Astrocyte of the cerebellum (primary cell): ENCODE measurements around the gene OCSTAMP.

Source experiments
- DNase-seq: peaks from one replicate; pipeline ENCODE4 v3.0.0-alpha.2; 2011; ENCODE audit warnings: low read depth
- H3K4me3 ChIP-seq: 2 replicates; pipeline ENCODE4 v1.5.1; 2011; ENCODE audit warnings: mild to moderate bottlenecking, low read depth, low read length, moderate library complexity
- in situ Hi-C: cut with HindIII; loops from 2 replicates; pipeline ENCODE4 v1.10.0; 2017; ENCODE audit warnings: low sequenced_read_pairs
- TF ChIP-seq, protein P1 (sequence below): IDR thresholded peaks from 2 replicates; pipeline ENCODE4 v1.5.1; 2012; ENCODE audit warnings: low read length, low read depth, moderate library complexity, mild to moderate bottlenecking; ENCODE audit errors: missing control alignments

The OCSTAMP gene

DNA sequence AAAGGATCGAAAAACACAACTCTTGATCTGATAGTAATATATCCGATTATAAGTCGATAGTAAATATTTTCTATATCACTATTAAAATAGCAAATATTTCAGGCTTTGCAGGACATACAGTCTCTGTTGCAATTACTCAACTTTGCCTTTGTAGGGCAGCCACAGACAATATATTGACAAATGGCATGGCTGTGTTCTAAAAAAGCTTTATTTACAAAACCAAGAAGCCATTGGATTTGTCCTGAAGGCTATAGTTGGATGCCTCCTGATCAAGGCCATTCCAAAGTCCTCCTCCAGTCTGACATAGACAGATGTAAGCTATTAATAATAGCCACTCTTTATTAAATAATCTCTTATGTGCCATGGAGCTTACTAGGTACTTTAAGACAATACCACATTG lies 5.9 kb downstream of the OCSTAMP start:
- TF ChIP-seq, protein P1, sequence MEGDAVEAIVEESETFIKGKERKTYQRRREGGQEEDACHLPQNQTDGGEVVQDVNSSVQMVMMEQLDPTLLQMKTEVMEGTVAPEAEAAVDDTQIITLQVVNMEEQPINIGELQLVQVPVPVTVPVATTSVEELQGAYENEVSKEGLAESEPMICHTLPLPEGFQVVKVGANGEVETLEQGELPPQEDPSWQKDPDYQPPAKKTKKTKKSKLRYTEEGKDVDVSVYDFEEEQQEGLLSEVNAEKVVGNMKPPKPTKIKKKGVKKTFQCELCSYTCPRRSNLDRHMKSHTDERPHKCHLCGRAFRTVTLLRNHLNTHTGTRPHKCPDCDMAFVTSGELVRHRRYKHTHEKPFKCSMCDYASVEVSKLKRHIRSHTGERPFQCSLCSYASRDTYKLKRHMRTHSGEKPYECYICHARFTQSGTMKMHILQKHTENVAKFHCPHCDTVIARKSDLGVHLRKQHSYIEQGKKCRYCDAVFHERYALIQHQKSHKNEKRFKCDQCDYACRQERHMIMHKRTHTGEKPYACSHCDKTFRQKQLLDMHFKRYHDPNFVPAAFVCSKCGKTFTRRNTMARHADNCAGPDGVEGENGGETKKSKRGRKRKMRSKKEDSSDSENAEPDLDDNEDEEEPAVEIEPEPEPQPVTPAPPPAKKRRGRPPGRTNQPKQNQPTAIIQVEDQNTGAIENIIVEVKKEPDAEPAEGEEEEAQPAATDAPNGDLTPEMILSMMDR = no peak
- no peak overlapping the region for H3K4me3 ChIP-seq
- DNase-seq = no peak
- in situ Hi-C loops = no loop called here

DNA sequence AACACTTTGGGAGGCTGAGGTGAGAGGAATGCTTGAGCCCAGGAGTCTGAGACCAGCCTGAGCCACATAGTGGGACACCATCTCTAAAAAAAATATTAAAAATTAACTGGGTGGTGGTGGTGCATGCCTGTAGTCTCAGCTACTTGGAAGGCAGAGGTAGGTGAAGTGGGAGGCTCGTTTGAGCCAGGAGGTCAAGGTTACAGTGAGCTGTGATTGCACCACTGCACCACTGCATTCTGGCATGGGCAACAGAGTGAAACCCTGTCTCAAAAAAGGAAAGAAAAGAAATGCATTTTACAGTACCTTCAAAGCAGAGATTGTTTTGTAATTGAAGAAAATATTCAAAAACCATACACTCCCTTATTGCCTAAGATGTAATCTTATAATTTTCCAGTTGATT lies 6.5 kb downstream of the OCSTAMP start:
- H3K4me3 ChIP-seq = no peak overlapping the region
- in situ Hi-C loops = no loop called here
- TF ChIP-seq, protein P1 = no peak
- no peak for DNase-seq

DNA sequence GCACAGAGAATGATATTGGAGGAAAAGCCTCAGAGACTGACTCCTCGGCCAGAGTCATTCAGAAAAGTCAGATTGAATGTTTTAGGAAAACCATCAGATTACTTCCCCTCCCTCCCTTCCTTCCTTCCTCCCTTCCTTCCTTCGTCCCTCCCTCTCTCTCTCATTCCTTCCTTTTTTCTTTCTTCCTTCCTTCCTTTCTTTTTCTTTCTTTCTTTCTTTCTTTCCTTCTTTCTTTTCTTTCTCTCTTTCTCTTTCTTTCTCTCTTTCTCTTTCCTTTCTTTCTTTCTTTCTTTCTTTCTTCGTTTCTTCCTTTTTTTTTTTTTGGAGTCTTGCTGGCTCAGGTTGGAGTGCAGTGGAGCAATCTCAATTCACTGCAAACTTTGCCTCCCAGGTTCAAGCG lies 7.4 kb downstream of the OCSTAMP start:
- in situ Hi-C loops = no loop called here
- no peak for DNase-seq
- H3K4me3 ChIP-seq = no peak overlapping the region
- TF ChIP-seq, protein P1 = no peak

DNA sequence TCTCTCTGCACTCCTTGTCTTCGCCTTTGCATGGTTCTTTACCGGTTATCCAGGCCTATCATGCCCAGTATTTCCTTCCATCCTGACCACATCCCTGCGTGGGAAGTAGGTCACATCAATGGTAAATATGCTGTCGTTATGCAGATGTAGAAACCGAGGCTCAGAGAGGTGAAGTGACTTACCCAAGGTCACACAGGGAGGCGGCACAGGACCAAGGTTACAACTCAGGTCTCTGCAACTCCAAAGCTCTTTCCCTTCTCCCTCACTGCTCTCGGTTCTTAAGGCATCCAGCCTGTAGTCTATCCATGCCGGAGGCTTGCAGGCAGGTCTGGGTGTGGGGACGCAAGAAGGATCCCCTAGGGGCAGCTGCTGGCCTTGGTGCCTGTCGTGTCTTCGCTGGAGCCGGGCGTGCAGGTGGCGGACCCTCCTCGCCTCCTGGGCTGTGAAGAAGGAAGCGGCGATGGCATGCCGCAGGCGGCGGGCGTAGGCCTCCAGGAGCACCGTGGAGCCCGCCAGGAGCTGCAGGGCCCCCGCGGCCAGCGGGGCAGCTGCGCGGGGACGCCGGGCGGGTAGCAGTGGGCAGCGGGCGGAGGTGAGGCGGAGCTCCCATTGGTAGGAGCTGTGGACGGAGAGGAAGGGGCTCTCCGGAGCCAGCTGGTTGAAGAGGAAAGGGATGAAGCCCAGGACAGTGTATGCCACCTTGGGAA lies 9.1 kb downstream of the OCSTAMP start:
- DNase-seq = no peak
- TF ChIP-seq, protein P1 = no peak
- H3K4me3 ChIP-seq = no peak overlapping the region
- in situ Hi-C loops = no loop called here

DNA sequence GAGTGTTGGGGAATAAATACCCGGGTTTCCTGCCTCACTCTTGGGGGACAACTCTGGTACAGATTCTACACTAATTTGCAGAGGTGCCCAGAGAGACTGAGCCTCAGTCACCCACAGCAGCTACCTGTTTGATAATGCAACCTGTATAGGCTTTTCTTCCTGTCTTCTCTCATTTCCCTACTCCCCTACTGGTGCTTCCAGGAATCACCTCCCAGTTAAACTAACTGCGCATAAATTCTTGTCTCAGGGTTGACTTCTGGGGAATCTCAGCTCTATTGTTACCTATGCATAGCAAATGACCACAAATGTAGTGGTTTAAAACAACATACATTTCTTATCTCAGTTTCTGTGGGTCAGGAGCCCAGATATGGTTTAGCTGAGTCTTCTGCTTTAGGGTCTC lies 11.3 kb downstream of the OCSTAMP start:
- H3K4me3 ChIP-seq = no peak overlapping the region
- DNase-seq = no peak
- TF ChIP-seq, protein P1 = peak; percentile 19
- in situ Hi-C loops = no loop called here

DNA sequence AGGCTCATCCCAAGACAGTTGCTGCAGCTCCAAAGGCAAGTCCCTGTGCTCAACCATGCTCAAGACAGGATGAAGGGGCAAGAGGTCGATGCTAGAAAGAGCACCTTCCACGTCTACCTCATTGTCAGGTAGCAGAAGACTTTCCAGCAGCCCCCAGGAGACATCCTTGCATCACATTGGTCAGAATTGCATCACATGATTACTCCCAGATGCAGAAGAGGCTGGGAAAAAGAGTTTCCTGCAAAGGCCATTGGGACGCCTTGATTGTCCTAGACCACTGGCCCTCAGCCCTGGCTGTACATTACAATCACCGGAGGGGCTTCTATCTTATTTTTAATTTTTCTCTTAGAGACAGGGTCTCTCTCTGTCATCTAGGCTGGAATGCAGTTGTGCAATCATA lies 19.8 kb downstream of the OCSTAMP start:
- in situ Hi-C loops = no loop called here

More for the DNA sequence above, 19.8 kb downstream of the OCSTAMP start:
- H3K4me3 ChIP-seq = no peak overlapping the region
- no peak for DNase-seq
- TF ChIP-seq, protein P1 = no peak
